ENCODE results near the gene PRKCA.

- no peak for TF ChIP-seq CTCF (IDR thresholded peaks at IDR 0.05; ENCODE audit: insufficient read depth, low read length)
- no peak for TF ChIP-seq REST (IDR thresholded peaks at IDR 0.05; ENCODE audit: insufficient replicate concordance, low read depth)
- no peak for TF ChIP-seq POLR2AphosphoS5 (IDR thresholded peaks at IDR 0.05; ENCODE audit: low read depth)
- TF ChIP-seq SPI1 (IDR thresholded peaks at IDR 0.05; ENCODE audit: borderline replicate concordance, low read depth): no peak
- TF ChIP-seq GABPA (IDR thresholded peaks at IDR 0.05; ENCODE audit: low read depth): no peak
Measured at GRCh38 chr17:66711401-66711800, 409.0 kb downstream of the PRKCA start.

All from HL-60 (cell line).